VCaP (cell line): ENCODE measurements around the gene BCL2A1.
A peak's percentile ranks its signal among the peaks of the same experiment; 100 is the strongest.

Experiments
- H3K27ac ChIP-seq: fragments of 450-650 bp; 2 replicates; pipeline ENCODE4 v1.5.1; 2017
- CTCF ChIP-seq: fragments of 450-650 bp; conservative IDR thresholded peaks from 2 replicates; pipeline ENCODE4 v1.5.1; 2017; ENCODE audit warnings: mild to moderate bottlenecking, moderate library complexity

Gene BCL2A1

GRCh38 chr15:79994615-79995014 is 23.6 kb upstream of the BCL2A1 start:
- no peak for TF ChIP-seq CTCF
- H3K27ac ChIP-seq = no peak overlapping the region

GRCh38 chr15:79991826-79992225 is 20.8 kb upstream of the BCL2A1 start:
- H3K27ac ChIP-seq = no peak overlapping the region; the same call in 1 of the 2 replicates
- TF ChIP-seq CTCF = no peak

- peak overlapping the region; percentile 14; the same call in 1 of the 2 replicates for H3K27ac ChIP-seq
- TF ChIP-seq CTCF = no peak
Measured at GRCh38 chr15:79990997-79991334, 20.0 kb upstream of the BCL2A1 start.

- H3K27ac ChIP-seq = peak overlapping the region; percentile 14; the same call in 1 of the 2 replicates
- no peak for TF ChIP-seq CTCF
Measured at GRCh38 chr15:79990280-79990996, 19.4 kb upstream of the BCL2A1 start.

GRCh38 chr15:79989682-79990081 is 18.7 kb upstream of the BCL2A1 start:
- peak overlapping the region; percentile 13; the same call in 1 of the 2 replicates for H3K27ac ChIP-seq
- no peak for TF ChIP-seq CTCF

GRCh38 chr15:79989183-79989582 is 18.2 kb upstream of the BCL2A1 start:
- TF ChIP-seq CTCF = no peak

GRCh38 chr15:79988448-79989117 is 17.6 kb upstream of the BCL2A1 start:
- no peak for TF ChIP-seq CTCF
- H3K27ac ChIP-seq = no peak overlapping the region

More at GRCh38 chr15:79989183-79989582, 18.2 kb upstream of the BCL2A1 start:
- peak overlapping the region; percentile 13; the same call in 1 of the 2 replicates for H3K27ac ChIP-seq
